Fibroblast of skin of left biceps (primary cell): Measurements from ENCODE around the gene LSM3.
"Not testable (repeated sequence)": the region's sequence is repeated elsewhere in the genome, so short reads cannot be mapped to it uniquely, and the experiment has no call there.

ENCODE experiments used
- DNase-seq, 2 experiments: peaks; one replicate each; pipeline ENCODE4 v3.0.0-alpha.2; 2013; ENCODE audit warnings: low read depth in 2 of 2

LSM3 gene

GRCh38 chr3:14221902-14222301, 43.3 kb downstream of the LSM3 start:
- DNase-seq, result no peak

- DNase-seq, result no peak
Observed at GRCh38 chr3:14222457-14222856, 43.8 kb downstream of the LSM3 start.

- no peak for DNase-seq
Observed at GRCh38 chr3:14222900-14223594, 44.4 kb downstream of the LSM3 start.

- no peak for DNase-seq
Observed at GRCh38 chr3:14223595-14223994, 45.0 kb downstream of the LSM3 start.

GRCh38 chr3:14224895-14225294, 46.3 kb downstream of the LSM3 start:
- no peak for DNase-seq

GRCh38 chr3:14225421-14225820, 46.8 kb downstream of the LSM3 start:
- DNase-seq, result no peak

GRCh38 chr3:14226351-14226750, 47.7 kb downstream of the LSM3 start:
- DNase-seq, result not testable (repeated sequence)

- DNase-seq, result no peak
Observed at GRCh38 chr3:14227856-14228255, 49.2 kb downstream of the LSM3 start.

- DNase-seq, result no peak
Observed at GRCh38 chr3:14228681-14229470, 50.3 kb downstream of the LSM3 start.

GRCh38 chr3:14229695-14230094, 51.1 kb downstream of the LSM3 start:
- DNase-seq, result not testable (repeated sequence)

GRCh38 chr3:14230729-14231128, 52.1 kb downstream of the LSM3 start:
- no peak for DNase-seq

- no peak for DNase-seq
Observed at GRCh38 chr3:14231145-14231990, 52.8 kb downstream of the LSM3 start.

GRCh38 chr3:14231998-14232501, 53.4 kb downstream of the LSM3 start:
- no peak for DNase-seq

- DNase-seq, result no peak
Observed at GRCh38 chr3:14234251-14235002, 55.8 kb downstream of the LSM3 start.

- DNase-seq, result no peak
Observed at GRCh38 chr3:14235003-14235911, 56.6 kb downstream of the LSM3 start.

GRCh38 chr3:14235912-14236295, 57.3 kb downstream of the LSM3 start:
- no peak for DNase-seq

GRCh38 chr3:14236902-14237301, 58.3 kb downstream of the LSM3 start:
- DNase-seq, result no peak

GRCh38 chr3:14237457-14237856, 58.8 kb downstream of the LSM3 start:
- DNase-seq, result no peak

GRCh38 chr3:14238356-14238755, 59.7 kb downstream of the LSM3 start:
- DNase-seq, result no peak

- no peak for DNase-seq
Observed at GRCh38 chr3:14238930-14239329, 60.3 kb downstream of the LSM3 start.
